Mesothelial cell of epicardium (in vitro differentiated cells): ENCODE results near the gene CNGB1. TPM values are rescaled to one million over a fixed set of nuclear protein-coding genes. Genes with fewer than 3 reads are reported as not detected.
A peak's percentile ranks its signal among the peaks of the same experiment; 100 is the strongest.

ENCODE experiments used
- DNase-seq, 2 experiments: peaks; one replicate each; pipeline ENCODE4 v3.0.0; 2021; ENCODE audit warnings: low spot score in 2 of 2; ENCODE audit not compliant: unreplicated experiment in 2 of 2
- H3K27ac Mint-ChIP-seq: 2 replicates; pipeline ENCODE4 v1.8.0; 2021; ENCODE audit warnings: mixed read lengths
- H3K27me3 Mint-ChIP-seq: 2 replicates; pipeline ENCODE4 v1.8.0; 2021; ENCODE audit warnings: low read depth, mixed read lengths
- H3K36me3 Mint-ChIP-seq: 2 replicates; pipeline ENCODE4 v1.8.0; 2021; ENCODE audit warnings: mixed read lengths
- H3K4me1 Mint-ChIP-seq: 2 replicates; pipeline ENCODE4 v1.8.0; 2021; ENCODE audit warnings: mixed read lengths
- H3K4me3 Mint-ChIP-seq: 2 replicates; pipeline ENCODE4 v1.8.0; 2021; ENCODE audit warnings: mild to moderate bottlenecking, moderate library complexity, mixed read lengths
- H3K9me3 Mint-ChIP-seq: 2 replicates; pipeline ENCODE4 v1.8.0; 2021; ENCODE audit warnings: mixed read lengths
- CTCF ChIP-seq: fragments of 200-600 bp; sonication (generic); IDR thresholded peaks from one replicate; pipeline ENCODE4 v1.5.0; 2021; ENCODE audit warnings: antibody characterized with exemption; ENCODE audit not compliant: unreplicated experiment
- total RNA-seq: library from RNA; stranded (reverse); gene quantifications from 3 replicates; pipeline ENCODE4 v1.2.1, GENCODE V29; 2021

Gene CNGB1
- total RNA-seq, 1 donor from 2014 or later, result 0.07 TPM

- no peak for DNase-seq
Measured at GRCh38 chr16:57998992-57999365, 28.1 kb upstream of the CNGB1 start.

GRCh38 chr16:57998486-57998885 lies 27.6 kb upstream of the CNGB1 start:
- Mint-ChIP-seq H3K9me3 (no peaks in the 10 kb centered on the region), H3K4me1 (peaks cover 21% of the 10 kb centered on the region), H3K27ac (no peak overlapping the region), H3K36me3 (peaks cover 9% of the 10 kb centered on the region), H3K27me3 (no peaks in the 10 kb centered on the region), H3K4me3 (peak overlapping the region; percentile 75)
- TF ChIP-seq CTCF, result no peak
- DNase-seq, result no peak

More at GRCh38 chr16:57998992-57999365, 28.1 kb upstream of the CNGB1 start:
- H3K27ac Mint-ChIP-seq, result peak overlapping the region; percentile 21
- no peaks in the 10 kb centered on the region for H3K27me3 Mint-ChIP-seq
- no peaks in the 10 kb centered on the region for H3K9me3 Mint-ChIP-seq
- peaks cover 21% of the 10 kb centered on the region for H3K4me1 Mint-ChIP-seq
- TF ChIP-seq CTCF, result no peak
- peak overlapping the region; percentile 75 for H3K4me3 Mint-ChIP-seq
- H3K36me3 Mint-ChIP-seq, result peaks cover 9% of the 10 kb centered on the region

GRCh38 chr16:57997528-57998265 lies 26.8 kb upstream of the CNGB1 start:
- H3K27me3 Mint-ChIP-seq, result no peaks in the 10 kb centered on the region
- H3K4me1 Mint-ChIP-seq, result peaks cover 29% of the 10 kb centered on the region
- no peaks in the 10 kb centered on the region for H3K9me3 Mint-ChIP-seq
- TF ChIP-seq CTCF, result no peak
- H3K4me3 Mint-ChIP-seq, result no peak overlapping the region
- H3K27ac Mint-ChIP-seq, result no peak overlapping the region
- DNase-seq, result no peak
- peaks cover 9% of the 10 kb centered on the region for H3K36me3 Mint-ChIP-seq

GRCh38 chr16:57997176-57997527 lies 26.2 kb upstream of the CNGB1 start:
- H3K4me1 Mint-ChIP-seq, result peaks cover 31% of the 10 kb centered on the region

GRCh38 chr16:57996406-57997175 lies 25.7 kb upstream of the CNGB1 start:
- no peak for TF ChIP-seq CTCF
- H3K36me3 Mint-ChIP-seq, result peaks cover 9% of the 10 kb centered on the region
- no peaks in the 10 kb centered on the region for H3K27me3 Mint-ChIP-seq
- H3K9me3 Mint-ChIP-seq, result no peaks in the 10 kb centered on the region
- no peak for DNase-seq
- peaks cover 25% of the 10 kb centered on the region for H3K4me1 Mint-ChIP-seq
- H3K4me3 Mint-ChIP-seq, result no peak overlapping the region
- H3K27ac Mint-ChIP-seq, result no peak overlapping the region

More at GRCh38 chr16:57997176-57997527, 26.2 kb upstream of the CNGB1 start:
- Mint-ChIP-seq H3K27ac (no peak overlapping the region), H3K27me3 (no peaks in the 10 kb centered on the region), H3K9me3 (no peaks in the 10 kb centered on the region), H3K36me3 (peaks cover 9% of the 10 kb centered on the region), H3K4me3 (no peak overlapping the region)
- TF ChIP-seq CTCF, result no peak
- no peak for DNase-seq
